ENCODE data around the gene AP5S1. TPM values are rescaled to one million over a fixed set of nuclear protein-coding genes. Genes with fewer than 3 reads are reported as not detected.

The AP5S1 gene
- total and polyA plus RNA-seq, 2 of the 13 experiments (the other 11 are each of a cell fraction or from before 2014, with no cell fraction given) = 7.9 to 23.2 TPM

DNA sequence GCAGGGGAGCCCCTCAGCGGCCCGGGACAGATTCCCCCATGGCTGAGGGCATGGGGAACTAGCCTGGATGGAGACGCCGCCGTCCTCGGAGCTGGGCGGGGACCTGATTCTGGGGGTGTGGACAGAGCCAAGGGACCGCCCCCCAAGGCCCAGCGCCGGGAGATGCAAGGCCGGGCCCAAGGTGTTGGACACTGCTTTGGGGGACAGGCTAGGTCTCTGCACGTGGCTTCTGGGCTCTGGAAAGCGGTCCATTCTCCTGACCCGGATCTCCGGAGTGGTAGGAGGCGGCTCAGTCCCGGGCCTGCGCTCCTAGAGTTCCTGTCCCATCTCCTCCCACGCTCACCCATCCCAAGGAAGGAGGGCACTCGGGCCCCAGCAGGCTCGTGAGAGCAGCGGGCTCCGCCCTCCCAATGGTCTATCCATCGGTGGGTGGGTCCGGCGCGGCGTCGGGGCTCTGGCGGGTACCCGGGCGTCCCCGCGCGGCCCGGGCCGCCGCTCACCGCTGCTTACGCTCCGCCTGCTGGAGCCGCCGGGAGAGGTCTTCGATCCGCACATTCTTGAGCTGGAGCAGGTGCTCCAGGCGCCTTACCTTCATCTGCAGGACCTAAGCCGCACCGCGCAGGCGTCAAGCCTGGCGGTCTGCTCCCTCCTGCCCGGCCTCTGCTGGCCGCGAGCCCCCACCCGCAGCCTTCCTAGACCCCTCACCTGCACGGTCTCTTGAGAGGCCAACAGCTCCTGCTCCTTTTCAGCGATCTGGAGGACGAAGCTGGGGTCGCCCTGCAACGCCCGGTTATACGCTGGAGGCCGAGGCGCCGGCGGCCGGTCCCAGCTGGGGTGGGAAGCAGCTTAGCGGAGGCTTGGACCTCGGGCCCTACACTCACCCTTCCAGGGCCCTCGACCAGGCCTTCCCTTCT is 42.4 kb upstream of the AP5S1 start (continued):
- TF ChIP-seq, protein P1, sequence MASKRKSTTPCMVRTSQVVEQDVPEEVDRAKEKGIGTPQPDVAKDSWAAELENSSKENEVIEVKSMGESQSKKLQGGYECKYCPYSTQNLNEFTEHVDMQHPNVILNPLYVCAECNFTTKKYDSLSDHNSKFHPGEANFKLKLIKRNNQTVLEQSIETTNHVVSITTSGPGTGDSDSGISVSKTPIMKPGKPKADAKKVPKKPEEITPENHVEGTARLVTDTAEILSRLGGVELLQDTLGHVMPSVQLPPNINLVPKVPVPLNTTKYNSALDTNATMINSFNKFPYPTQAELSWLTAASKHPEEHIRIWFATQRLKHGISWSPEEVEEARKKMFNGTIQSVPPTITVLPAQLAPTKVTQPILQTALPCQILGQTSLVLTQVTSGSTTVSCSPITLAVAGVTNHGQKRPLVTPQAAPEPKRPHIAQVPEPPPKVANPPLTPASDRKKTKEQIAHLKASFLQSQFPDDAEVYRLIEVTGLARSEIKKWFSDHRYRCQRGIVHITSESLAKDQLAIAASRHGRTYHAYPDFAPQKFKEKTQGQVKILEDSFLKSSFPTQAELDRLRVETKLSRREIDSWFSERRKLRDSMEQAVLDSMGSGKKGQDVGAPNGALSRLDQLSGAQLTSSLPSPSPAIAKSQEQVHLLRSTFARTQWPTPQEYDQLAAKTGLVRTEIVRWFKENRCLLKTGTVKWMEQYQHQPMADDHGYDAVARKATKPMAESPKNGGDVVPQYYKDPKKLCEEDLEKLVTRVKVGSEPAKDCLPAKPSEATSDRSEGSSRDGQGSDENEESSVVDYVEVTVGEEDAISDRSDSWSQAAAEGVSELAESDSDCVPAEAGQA (IDR thresholded peaks at IDR 0.05; ENCODE audit: low read depth) = no peak
- TF ChIP-seq, protein P1 (CRISPR knock-in tag; IDR thresholded peaks at IDR 0.05; ENCODE audit: borderline replicate concordance) = no peak
- TF ChIP-seq HOXD1 (CRISPR knock-in tag; IDR thresholded peaks at IDR 0.05) (0 out of 2 replicates have a peak, but pooled peaks have one; percentile 35), ATF1 (CRISPR knock-in tag; IDR thresholded peaks at IDR 0.05) (no peak), ZNF441 (CRISPR knock-in tag; IDR thresholded peaks at IDR 0.05; ENCODE audit: borderline replicate concordance) (peak; percentile 4; the same call in 1 of the 2 replicates), CTCF (CRISPR knock-in tag; IDR thresholded peaks at IDR 0.05) (peak; percentile 21; the same call in 1 of the 2 replicates), ZNF44 (CRISPR knock-in tag; IDR thresholded peaks at IDR 0.05) (no peak), GRHL1 (CRISPR knock-in tag; conservative IDR thresholded peaks at IDR 0.05) (no peak), GABPB1 (CRISPR knock-in tag; IDR thresholded peaks at IDR 0.05) (peak; percentile 57; the same call in 1 of the 2 replicates), ZNF333 (CRISPR knock-in tag; IDR thresholded peaks at IDR 0.05; ENCODE audit: borderline replicate concordance) (no peak; the same call in 1 of the 2 replicates), ZNF280D (CRISPR knock-in tag; IDR thresholded peaks at IDR 0.05) (no peak), ZNF317 (CRISPR knock-in tag; IDR thresholded peaks at IDR 0.05) (0 out of 2 replicates have a peak, but pooled peaks have one; percentile 2)
- TF ChIP-seq, protein P2, sequence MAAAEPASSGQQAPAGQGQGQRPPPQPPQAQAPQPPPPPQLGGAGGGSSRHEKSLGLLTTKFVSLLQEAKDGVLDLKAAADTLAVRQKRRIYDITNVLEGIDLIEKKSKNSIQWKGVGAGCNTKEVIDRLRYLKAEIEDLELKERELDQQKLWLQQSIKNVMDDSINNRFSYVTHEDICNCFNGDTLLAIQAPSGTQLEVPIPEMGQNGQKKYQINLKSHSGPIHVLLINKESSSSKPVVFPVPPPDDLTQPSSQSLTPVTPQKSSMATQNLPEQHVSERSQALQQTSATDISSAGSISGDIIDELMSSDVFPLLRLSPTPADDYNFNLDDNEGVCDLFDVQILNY (CRISPR knock-in tag; conservative IDR thresholded peaks at IDR 0.05) = no peak

All from HepG2 (cell line).